Bone marrow (tissue), 2 donors: ENCODE data around the gene NUDT9.
"Not testable (repeated sequence)": the region's sequence is repeated elsewhere in the genome, so short reads cannot be mapped to it uniquely, and the experiment has no call there.

Experiments used
- DNase-seq, 2 donors: peaks; one replicate each; lab custom pipeline; 2025; lab: John Stamatoyannopoulos, UW

The NUDT9 gene

DNA sequence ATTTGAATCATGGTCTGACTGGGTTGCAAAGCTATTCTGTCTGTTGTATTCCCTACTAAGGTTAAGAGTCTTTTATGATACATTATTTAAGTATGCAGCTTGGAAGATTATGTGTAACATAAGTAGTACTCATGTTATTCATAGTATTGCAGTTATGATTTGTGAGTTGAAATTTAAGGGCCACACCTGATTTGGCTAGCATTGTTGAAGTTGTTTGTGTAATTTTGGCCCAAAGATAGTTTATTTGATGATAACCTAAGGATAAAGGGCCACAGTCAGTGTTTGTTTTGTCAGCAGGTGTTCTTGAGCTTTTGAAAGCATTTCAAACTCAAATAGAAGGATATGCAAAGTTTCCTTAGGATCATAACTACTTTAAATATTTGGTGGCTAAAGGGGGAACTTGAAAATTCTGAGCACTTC is 38.9 kb downstream of the NUDT9 start:
- no peak for DNase-seq

DNA sequence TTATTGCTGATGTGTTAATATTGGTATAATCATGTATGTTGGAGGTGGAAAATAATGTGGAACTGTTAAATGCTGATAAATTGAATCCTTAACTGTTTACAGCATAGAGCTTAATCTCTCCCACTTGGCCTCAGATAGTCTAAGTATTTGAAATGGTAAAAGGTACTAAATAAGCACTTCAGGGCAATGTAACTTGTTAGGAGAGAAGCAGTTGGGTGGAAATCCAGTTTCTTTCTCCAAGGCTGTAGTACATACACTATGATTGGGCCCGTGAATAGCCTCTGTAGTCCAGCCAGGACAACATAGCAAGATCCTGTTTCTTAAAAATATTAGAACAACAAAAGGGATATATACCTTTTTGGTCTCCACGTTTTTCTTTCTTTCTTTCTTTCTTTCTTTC is 39.7 kb downstream of the NUDT9 start:
- no peak for DNase-seq

DNA sequence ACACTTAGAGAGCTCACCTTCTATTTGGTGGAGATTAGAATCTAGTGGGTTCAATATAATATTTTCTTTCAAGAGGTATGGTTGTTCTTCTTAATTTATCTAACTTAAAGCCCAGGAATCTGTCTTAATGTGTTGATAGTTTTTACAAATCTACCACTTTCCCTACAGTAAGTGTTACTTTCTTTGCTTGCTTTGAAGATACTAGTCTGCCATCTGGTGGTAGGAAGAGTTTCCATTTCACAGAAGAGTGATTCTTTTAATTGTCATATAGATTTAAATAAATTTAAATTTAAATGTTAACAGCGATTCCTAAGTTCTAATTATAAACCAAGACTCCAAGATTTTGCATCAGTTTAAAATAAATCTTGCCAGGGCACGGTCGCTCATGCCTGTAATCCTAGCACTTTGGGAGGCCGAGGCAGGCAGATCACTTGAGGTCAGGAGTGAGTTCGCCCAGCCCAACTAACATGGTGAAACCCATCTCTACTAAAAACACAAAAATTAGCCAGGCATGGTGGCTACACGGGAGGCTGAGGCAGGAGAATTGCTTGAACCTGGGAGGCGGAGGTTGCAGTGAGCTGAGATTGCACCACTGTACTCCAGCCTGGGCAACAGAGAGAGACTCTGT is 43.5 kb downstream of the NUDT9 start:
- peak in 1 of 2 donors; percentile 29 for DNase-seq

DNA sequence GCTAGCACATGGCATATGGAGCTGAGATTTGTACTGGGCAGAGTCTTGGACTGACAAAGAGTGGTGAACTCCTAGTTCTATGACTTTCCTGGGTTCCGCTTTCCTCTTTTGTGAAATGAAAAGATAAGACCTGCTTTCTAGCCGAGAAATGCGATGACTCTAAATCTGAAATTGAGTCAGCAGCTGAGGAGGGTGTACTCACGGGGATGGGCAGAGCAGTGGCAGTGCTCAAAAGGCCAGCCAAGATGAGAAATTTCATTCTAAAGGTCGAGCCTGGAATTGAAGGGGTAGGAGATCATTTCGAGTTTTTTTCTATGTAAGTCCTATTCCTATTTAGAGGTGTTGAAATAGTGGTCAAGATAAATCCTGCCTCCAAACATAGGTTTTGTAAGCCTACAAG is 47.0 kb downstream of the NUDT9 start:
- DNase-seq: no peak

DNA sequence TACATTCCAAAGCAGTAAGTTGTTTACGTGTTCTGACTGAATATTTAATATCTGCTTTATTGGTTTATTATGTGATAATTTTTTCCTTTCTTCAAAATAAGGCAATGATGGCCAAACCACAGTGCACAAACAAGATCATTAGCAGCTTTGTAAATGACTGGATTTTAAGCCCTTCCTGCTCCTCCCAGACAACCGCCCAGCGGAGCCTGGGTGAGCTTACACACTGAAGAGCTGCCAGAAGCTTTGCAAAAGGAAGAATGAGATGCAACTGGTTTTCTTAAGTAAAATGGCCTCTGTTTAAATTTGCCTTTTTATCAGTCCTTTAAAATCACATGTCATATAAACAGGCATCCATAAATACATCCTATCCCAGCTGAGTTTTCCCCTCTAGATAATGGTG is 54.6 kb downstream of the NUDT9 start:
- DNase-seq: no peak

DNA sequence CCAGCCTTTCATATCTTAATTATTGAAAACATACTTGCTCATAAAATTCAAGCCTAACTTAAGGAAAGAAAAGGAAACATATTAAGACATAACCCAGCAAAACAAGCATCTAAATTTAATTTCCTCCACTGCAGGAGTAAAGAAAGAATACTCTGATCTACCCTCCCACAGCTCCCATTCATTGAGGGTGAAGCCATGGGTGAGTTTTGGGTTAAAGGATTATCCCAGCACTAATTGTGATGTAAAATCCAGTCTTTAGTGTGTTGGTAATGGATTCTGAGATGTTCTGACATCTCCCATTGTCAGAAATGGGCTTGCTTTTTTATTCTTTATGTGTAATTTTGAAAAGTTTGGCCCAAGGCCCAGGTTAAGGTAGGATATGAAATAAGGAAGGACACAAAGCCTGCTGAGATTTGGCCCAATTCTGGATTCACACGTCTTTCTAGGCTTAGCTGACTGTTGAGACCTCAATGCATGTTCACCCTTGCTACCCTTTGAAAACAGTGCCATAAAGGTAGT is 56.4 kb downstream of the NUDT9 start:
- no peak for DNase-seq

DNA sequence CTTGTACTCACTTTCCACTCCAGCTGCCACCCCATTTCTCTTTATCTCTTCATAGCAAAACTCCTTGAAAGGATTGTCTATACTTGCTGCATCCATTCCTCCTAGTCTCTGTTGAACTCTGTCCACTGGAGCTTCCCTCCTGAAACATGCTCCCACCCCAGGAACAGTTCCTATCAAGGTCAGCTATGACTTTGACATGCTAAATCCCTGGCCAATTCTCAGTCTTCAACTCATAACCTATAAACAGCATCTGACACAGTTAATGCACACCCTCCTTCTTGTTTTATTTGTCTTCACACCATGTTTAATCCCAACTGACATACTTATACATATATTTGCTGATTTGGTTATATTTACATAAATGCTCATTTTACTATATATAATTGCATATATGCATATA is 59.0 kb downstream of the NUDT9 start:
- DNase-seq: no peak

GRCh38 chr4:87483247-87483646 is 60.9 kb downstream of the NUDT9 start:
- DNase-seq: not testable (repeated sequence)

GRCh38 chr4:87488666-87489065 is 66.3 kb downstream of the NUDT9 start:
- not testable (repeated sequence) for DNase-seq

DNA sequence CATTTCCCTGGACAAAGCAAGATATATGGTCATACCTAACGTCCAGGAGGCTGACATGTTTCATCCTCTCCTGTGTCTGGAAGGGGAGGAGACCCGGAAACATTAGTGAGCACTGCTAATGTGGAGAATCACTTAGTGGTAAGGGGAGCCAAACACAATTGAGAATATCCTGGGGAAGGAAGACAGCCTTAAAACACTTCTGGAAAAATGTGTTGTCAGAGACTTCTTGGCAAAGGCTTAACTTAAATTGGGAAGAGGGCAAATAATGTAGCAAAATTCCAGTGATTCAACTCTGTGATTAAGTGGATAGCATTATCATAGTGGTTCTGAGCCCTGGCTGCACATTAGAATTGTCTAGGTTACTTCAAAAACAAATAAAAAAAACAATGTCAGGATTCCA is 67.3 kb downstream of the NUDT9 start:
- no peak for DNase-seq

- DNase-seq: no peak
Observed at GRCh38 chr4:87490664-87491369, 68.4 kb downstream of the NUDT9 start.

- DNase-seq: no peak
Observed at GRCh38 chr4:87491436-87491835, 69.1 kb downstream of the NUDT9 start.

DNA sequence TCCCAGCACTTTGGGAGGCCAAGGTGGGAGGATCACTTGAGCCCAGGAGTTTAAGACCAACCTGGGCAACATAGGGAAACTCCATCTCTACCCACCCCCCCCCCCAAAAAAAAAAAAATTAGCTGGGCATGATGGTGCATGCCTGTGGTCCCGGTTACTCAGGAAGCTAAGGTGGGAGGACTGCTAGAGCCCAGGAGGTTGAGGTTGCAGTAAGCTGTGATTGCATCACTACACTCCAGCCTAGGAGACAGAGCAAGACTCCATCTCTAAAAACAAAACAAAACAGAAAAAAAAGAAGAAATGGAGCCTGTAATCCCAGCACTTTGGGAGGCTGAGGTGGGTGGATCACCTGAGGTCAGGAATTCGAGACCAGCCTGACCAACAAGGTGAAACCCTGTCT is 69.5 kb downstream of the NUDT9 start:
- DNase-seq: not testable (repeated sequence)

DNA sequence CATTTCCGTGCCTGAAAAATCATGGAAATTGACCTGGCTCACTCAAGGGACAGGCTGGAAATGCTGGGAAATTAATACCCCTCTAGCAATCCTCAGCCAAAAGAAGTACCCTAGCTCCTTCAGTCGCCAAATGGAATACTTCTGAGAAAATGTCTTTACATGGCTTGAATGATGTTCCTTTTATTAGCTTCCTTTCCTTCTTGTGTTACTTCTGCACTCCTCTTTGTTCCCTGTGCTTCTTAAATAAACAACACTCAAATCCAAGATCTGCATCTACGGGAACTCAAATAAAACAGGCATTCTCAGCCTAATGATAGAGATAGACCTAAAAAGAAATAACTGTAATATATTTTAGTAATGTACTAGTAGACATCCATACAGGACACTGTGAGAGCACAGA is 70.7 kb downstream of the NUDT9 start:
- no peak for DNase-seq

- DNase-seq: no peak
Observed at GRCh38 chr4:87497159-87497558, 74.8 kb downstream of the NUDT9 start.

DNA sequence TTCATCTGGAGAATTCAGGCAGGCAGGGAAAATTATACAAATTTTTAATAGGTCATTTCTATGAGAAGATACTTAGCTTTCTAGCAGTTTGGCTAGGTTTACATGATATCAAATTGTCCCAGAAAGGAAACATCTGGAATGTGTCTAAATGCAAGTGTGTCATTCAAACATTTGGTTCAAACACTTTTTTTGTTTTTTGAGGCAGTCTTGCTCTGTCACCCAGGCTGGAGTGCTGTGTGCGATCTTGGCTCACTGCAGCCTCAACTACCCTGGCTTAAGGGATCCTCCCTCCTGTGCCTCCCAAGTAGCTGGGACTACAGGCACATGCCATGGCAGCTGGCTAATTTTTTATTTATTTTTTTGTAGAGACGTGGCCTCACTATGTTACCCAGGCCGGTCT is 75.2 kb downstream of the NUDT9 start:
- no peak for DNase-seq

GRCh38 chr4:87498446-87498900 is 76.1 kb downstream of the NUDT9 start:
- no peak for DNase-seq

DNA sequence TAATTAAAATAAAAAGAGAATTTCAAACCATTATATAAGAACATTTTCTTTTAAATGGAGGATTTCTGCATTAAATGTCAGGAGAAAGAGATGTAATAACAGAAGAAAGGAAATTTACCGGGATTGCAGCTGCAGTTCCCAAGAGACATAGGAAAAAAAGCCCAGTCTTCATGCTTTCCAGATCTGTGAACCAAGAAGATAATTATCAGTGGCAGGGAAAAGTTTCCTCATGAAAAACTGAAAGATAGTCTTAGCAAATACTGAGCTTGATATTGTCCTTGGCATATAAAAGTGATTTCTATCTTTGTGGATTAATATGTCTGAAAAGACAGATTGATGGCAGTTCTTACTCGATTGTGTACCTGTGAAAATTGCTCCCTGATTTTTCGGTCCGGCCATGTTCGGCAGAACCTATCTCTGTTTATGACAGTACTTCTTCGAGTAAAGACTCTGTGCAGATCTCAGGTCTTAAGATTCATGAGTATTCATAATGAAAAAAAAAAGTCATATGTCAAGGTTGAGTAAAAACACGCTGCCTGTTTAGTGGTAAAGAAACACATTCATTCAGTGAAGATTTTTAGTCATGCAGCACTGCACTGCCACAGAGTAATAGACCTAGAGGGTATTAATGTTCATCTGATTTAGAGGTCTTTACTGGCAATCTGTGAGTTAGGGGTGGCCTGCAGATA is 77.2 kb downstream of the NUDT9 start:
- DNase-seq: no peak

GRCh38 chr4:87500092-87500462 is 77.7 kb downstream of the NUDT9 start:
- no peak for DNase-seq

DNA sequence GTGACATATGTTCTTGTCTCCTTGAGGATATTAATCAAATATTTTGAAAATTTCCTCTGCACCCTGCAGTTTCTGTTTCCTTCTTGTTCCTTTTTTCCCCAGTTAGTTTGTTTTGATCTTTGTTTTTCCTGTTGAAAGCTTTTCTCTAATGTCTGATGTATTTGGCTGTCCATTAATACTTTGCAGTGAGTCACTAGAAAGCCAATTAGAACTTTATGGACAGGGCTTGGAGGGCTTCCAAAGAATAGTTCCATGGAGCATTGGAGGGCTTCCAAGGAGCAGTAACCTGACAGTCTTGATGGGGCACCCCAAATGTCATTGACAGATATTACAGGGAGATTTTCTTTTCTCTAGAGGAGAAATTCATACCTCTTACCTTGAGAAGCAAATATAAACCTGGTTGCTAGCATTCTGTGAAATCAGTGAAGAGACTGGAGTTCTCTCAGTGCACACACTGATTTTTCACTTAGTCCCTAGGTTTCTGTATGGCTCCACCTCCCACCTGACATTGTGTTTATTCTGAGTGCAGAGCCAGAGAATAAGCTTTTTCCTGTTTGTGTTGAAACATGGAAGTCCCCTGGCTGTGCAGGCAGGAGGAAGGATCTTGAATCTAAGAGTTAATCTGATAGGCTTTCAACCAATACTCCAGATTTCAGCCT is 80.3 kb downstream of the NUDT9 start:
- no peak for DNase-seq

GRCh38 chr4:87505862-87506261 is 83.5 kb downstream of the NUDT9 start:
- no peak for DNase-seq

GRCh38 chr4:87506974-87507701 is 84.8 kb downstream of the NUDT9 start:
- no peak for DNase-seq
